GM04503 (cell line): ENCODE data around the gene RHOB.
"Not testable (repeated sequence)": the region's sequence is repeated elsewhere in the genome, so short reads cannot be mapped to it uniquely, and the experiment has no call there.

ENCODE experiments used
- DNase-seq: peaks from one replicate; pipeline ENCODE4 v3.0.0-alpha.2; 2012; ENCODE audit warnings: low read depth

RHOB gene

DNA sequence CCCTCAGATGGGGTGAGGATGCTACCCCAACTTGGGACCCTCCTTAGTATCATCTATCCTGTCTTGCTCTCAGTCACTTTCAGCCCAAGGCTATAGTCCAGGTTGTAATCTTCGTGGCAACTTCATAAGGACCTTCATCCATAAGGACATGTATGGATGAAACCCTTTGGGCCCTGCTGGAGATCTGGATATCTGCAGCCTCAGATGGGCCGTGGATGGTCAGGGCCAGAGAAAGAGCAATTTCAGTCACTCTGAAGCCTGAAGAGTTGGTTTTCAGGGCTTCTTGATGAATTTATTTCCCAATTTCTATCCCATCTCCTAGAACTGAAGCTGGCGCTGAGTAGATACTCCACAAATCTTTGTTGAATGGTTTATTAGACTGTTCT lies 28.7 kb downstream of the RHOB start:
- DNase-seq, result no peak

DNA sequence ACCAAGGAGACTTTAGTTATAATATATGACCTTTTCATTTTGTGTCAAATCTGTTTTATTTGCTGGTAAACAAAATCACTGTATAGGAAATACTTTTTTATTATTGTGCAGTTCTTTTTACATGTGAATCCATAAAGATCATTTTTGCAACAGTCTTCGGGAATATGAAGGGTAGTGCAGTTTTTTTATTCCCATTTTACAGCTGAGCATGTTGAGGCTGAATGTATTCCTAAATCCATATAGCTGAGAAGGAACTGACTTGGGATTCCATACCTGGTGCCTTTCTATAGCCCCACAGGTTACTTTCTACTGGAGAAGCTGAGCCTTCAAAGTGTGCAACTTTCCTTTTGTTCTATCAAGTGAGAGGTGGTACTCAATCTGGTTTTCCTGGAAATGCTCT lies 29.6 kb downstream of the RHOB start:
- DNase-seq, result no peak

DNA sequence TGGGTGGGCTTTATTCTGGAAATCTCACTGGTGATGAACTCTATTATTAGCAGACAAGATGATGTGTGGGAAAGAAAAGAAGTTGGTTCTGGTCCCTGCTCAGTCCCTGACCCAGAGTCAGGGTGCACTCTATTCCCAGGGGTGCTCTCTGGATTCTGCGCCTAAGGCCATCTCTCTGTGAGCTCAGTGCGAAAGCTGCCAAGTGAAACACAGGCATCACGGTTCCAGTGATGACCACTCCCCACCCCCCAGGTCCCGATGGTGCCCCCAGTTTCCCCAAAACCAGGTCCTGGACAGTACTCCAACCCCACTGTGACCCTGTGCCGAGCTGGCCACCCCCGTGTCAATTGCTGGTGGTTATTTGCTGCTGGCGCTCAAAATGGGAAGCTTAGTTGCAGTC lies 30.1 kb downstream of the RHOB start:
- no peak for DNase-seq

DNA sequence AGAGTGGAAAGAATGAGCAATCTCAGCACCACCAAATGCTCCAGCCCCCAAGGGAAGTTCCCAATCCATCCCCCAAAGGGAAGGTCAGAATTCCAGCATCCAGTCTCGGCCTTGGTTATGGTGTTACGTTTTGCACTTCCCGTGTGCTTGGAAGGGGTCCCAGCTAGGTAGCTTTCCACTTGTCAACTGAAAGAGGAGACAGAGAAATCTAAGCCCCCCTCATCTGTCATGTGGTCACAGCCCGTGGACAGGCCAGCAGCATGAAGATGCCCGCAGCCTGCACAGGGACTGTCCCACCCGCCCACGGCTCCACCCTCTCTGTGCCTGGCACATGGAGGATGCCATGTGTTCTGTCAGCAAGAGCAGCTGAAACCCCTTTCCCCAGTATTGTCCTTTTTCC lies 32.1 kb downstream of the RHOB start:
- DNase-seq, result no peak

DNA sequence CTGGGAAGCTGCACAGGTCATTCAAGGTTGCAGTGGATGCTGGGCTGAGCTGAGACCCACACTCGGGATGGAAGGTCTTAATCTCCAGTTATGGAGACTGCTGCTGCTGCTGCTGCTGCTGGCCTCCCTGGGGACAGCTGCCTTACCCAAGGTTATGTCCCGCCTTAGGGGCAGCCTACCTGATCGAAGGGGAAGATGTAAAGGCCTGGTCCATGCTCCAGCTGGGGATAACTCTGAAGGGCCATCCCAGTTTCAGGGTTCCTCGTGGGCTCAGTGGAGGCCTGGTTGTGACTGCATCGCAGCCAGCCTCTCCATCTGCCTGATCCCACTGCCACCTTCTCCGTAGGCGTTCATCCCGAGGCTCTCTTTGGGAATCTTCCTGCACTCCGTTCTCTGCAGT lies 33.0 kb downstream of the RHOB start:
- DNase-seq, result no peak

DNA sequence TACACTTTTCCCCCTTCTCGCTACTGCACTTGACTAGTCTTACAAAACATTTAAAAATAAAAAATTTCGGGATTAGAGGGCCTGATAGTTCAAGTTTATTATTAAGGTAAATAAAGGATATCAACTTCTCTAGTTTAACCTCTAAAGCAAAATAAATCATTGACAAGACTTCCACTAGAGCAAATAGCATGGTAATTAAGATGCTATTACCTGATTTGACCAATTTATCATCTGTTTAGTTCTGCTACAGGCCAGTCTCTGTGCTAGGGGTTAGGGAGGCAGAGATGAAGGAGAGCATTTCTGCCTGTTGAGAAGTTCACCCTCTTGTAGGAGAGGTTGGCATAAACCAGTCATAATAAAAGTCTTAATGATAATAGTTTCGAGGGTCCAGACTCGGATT lies 34.0 kb downstream of the RHOB start:
- DNase-seq, result no peak

DNA sequence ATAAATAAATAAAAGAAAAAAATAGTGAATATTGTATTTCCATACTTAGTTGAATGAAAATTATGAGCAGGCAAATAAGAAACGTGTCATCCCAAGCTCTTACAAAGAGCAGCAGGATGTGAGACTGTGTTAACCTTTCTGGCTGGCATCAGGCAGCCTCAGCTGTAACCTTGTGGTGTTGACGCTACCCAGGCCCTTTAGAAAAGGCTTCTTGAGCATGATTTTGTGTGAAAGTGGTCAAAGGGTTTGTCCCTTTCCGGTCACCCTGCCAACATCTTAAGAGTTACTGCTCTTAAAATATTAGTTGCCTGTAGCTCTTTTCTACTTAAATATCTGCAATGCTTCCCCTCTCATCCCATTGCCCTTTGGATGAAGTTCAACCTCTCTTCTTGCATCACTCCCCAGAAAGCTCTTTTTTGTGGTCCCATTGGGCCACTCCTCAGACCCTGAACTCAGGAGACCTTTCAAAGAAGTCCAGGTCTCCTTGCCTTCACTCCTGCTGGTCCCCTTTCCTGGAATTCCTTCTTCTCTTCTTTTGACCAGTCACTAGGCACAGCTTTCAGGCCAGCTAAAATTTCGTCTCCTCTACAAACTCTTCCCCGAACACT lies 35.0 kb downstream of the RHOB start:
- no peak for DNase-seq

DNA sequence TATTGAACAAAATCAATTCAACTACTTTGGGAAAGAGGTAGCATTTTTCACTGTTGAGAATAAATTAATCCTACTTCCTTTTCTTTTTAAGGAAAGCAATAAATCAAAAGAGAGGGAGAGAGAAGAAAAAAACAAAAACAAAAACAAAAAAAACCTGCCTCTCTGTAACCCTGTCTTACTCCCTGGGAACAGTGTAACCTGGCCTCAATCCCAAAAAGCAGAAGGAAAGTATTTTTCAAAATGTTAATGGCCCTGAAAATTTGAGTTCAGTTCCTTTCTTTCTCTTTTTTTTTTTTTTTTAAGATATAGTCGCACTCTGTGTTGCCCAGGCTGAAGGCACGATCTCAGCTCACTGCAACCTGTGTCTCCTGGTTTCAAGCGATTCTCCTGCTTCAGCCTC lies 35.9 kb downstream of the RHOB start:
- no peak for DNase-seq

DNA sequence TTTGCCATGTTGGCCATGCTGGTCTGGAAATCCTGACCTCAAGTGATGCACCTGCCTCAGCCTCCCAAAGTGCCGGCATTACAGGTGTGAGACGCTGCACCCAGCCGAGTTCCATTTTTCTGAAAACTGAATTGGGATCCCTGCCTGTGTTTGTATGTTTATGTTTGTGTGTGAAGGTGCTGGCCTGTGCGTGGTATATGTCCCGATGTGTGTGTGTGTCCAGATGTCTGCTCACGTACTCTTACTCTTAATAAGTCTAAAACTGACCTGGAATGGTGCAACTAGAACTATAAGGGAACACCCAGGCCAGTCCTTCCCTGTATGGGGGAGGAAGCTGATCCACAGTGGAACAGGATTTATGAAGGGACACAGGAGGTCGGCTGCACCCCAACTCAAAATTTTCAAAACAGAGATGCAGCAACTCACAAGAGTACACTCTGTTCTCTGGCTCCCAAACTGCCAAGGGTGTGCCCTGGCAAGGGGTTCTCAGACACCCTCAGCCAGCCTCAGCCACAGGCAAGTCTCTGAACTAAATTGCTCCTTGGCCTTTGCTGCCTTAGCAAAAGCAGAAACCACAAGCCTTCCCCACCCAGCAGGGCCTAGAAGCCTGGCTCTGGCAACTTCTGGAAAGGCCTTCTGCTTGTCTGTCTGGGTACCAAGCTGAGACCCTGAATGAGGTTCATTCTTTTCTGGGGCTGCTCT lies 36.5 kb downstream of the RHOB start:
- DNase-seq, result no peak

DNA sequence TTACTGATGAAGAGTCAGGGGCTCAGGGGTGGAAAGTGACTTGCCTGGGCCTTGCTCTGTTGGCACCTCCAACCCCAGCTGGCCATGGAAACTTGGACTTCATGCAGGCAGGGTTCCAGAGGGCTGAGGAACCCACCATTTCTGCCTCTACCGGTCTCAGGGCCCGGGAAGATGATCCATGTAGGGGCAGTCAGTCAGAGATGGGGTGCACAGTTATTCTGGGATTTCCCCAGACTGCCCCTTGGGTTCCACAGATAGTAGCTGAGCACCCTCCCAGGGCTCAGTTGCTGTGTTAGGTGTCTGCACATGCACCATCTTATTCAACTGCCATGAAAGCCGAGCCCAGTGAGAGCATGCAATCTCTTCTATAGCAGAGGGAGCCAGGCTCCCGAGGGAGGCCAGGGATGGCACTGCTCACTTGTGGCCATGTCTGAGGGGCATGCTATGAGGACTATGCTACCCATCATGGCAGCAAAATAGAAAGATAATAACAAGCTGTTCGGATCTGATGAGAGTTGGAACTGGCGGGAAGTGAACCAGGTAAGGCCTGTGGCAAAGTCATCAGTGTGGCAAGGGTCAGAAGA lies 37.3 kb downstream of the RHOB start:
- no peak for DNase-seq

DNA sequence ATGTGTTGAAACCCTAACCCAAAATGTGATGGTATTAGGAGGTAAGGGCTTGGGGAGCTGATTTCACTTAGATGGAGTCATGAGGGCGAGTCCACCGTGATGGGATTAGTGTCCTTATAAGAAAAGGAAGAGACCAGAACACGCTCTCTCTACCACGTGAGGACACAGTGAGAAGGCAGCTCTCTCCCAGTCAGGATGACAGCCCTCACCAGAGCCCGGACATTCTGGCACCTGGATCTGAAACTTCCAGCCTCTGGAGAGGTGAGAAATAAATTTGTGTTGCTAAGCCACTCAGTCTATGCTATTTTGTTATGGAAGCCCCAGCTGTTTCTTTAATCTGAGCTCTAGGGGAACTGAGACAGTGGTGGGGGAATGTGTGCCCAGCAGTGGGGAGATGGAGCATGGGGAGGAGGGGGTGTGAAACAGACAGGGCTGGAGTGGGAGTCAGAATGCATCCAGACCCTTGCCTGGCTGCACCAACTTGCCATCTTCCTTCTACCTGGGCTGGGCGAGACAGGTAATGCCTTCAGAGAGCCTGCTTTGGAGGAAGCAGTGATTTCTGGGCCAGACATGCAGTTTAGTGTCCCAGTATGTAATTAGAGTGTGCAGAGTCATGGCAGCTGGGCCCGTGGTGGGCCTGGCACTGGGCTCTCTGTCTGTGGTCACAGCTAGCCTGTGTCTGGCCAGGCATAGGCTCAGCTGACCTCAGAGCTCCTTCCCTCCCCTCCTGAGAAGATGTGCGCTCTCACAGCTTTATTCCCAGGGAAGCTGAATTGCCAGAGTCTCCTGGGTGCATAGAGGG lies 38.1 kb downstream of the RHOB start:
- no peak for DNase-seq

DNA sequence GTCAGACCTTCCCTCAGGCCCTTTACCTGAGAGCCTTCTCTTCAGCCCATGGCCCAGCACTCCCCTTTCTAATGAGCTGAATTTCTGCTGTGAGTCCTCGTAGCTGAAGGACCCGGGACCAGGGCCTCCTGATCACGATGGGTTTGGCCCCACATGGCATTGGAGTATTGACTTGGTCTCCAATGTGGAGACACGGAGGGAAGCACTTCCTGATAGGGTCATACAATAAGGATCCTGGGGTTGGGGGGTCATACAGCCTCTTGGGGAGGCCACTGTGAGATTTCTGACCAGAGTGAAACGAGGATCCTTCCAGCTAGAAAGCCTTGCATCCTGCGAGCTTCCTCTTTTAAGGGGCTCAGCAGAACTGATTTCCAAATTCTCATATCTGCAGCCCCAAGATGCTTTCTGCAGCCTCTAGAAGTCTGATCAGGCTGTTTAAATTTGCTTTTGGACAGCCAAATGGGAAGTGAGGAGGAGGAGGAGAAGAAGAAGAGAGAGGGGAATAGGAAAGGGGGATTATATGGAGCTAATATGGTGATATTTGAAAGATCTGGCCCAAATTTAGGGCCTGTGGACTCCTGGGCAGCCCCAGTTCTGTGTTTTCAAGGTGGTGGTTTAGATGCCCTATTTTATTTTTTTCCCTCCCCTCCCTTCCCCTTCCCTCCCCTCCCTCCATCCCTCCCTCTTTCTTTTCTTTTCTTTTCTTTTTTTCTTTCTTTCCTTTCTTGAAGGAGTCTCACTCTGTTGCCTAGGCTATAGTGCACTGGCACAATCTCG lies 38.9 kb downstream of the RHOB start:
- DNase-seq, result no peak

DNA sequence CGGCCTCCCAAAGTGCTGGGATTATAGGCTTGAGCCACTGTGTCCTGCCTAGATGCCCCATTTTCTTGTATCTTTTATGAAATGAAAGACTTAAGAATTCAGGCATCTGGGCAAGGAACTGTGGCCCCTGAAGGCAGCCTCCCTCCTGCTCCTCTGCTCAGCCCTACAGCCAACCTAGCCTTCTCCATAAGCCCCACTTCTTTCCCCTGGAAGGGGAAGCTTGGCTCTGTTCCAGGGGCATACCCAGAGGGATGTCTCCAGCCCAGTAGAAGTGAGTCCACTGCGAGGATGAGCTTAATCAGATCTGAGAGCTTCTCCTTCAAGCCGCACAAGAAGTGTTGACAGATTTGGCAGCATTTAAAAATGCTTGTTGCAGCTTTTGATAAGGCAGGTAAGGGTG lies 39.7 kb downstream of the RHOB start:
- no peak for DNase-seq

DNA sequence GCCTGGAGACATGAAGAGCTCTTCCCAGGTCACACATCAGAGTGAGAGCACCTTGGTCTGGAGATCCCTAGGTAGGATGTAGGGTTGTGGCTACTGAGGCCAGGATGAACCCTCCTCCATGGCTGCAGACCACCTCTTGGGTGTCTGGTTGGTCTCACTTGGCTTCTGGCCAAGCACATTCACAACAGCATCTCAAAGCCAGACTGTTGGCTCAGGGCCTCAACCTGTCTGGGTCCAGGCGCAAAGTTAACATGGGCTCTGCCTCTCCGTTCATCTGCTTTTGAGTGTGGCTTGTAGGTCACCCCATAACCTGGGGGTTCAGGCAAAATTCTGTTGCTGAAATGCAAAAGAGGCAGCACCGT lies 40.1 kb downstream of the RHOB start:
- no peak for DNase-seq

DNA sequence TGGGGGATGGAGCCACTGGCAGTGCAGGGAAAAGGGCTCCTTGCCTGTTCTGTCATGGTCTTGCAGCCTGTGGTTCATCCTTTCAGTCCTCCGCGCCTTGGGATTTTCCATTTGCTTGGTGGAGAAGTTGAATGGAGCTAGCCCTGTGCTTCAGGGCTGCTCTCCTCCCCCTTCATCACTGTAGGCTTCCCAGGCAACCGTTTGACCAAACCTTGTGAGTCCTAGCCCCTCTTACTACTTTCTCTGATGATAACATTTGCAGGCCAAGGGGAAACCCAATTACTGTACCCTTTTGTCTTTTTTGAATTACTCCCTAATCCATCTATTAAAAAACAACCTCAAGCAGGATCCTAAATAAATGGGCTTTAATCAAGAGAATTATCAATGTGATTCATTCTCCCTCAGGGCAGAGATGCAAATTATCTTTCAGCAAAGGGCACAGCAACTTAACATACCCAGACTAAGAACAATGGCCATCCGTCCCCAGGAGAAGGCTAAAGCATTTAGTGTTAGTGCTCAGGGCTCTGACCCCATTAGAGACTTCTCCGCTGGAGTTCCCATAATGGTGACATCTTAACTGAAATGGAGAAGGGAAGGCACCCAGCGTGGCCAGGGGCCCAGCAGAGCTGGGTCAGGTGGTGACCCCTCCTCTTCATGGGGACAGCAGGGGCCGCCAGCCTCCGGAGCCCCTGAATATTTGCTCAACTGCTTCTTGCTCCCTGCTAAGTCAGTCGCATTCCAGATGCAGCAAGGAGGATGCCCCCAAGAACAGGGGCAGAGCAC lies 40.7 kb downstream of the RHOB start:
- no peak for DNase-seq

DNA sequence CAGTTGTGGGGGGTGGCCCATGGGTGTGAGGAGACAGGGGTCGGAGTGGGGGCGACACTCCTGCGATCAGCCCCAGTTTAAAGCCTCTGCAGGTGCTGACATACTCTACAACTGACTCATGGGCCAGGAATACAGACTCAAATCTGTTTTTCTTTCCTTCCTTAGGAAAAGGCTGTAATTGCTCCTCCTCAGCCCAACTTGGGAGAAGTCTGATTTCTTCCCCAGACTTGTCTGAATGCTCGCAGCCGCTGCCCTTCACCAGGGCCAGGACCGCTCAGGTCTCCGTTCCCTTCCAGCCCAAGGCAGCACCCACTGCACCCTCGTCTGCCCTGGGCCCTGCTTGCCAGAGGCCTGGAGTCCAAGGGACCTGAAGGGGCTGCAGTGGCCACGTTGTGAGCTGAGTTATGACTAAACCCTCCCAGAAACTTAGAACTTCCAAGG lies 41.3 kb downstream of the RHOB start:
- no peak for DNase-seq

DNA sequence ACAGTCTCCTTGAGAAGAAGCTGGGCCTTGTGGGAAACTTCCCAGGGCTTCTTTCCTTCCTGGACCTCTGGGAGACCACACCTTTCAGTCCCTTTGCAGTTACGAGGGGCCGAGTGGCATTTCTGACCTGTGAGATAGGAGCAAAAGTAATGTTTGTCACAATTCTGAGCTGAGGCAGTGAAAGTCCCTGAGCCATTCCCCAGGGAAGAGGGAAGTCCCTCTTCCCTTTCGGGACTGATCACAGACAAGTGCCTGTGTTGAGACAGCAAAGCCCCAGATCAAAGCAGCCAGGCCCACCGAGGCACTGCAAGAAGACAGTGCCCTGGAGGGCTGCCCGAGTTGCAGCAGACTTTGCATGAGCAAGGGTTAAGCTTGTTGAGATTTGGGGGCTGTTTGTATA lies 41.9 kb downstream of the RHOB start:
- no peak for DNase-seq

DNA sequence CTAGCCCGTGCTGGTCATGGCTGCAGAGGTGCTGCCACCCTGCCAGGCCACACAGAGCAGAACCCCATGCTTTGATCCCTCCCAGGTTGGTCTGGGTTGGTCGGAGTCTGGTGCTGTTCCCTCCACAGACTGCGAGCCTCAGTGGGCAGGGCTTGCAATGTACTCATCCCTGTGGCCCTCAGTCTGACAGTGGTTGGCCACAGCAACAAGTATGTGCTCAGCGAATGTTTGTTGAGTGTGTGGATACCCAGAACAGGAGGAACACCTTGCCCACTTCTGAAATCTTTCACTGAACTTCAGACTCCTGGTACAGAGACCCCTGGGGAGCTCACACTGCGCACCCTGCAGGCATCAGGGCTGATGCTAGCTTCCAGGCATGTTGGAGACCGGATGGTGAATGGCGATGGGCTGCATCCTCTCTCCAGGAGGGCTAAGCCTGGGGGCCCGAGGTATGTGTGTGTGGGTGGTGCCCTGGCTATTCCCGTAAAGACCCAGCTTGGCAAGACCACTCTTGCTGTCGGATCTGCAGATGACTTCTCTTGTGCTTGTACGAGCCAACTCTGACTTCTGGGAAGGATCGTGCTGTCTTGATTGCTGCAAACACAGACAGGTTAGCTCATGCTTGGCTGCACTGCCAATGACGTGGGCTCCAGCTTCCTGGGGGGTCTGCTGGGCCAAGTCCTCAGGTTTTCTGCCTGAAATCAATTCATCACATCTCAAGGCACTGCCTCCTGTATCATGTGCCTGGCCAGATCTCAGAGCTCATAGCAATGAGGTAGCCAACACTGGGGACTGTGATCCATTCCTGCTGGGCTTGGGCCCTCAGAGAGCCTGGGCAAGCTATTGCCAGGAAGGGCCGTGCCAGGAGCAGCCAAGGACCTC lies 43.7 kb downstream of the RHOB start:
- DNase-seq, result no peak

DNA sequence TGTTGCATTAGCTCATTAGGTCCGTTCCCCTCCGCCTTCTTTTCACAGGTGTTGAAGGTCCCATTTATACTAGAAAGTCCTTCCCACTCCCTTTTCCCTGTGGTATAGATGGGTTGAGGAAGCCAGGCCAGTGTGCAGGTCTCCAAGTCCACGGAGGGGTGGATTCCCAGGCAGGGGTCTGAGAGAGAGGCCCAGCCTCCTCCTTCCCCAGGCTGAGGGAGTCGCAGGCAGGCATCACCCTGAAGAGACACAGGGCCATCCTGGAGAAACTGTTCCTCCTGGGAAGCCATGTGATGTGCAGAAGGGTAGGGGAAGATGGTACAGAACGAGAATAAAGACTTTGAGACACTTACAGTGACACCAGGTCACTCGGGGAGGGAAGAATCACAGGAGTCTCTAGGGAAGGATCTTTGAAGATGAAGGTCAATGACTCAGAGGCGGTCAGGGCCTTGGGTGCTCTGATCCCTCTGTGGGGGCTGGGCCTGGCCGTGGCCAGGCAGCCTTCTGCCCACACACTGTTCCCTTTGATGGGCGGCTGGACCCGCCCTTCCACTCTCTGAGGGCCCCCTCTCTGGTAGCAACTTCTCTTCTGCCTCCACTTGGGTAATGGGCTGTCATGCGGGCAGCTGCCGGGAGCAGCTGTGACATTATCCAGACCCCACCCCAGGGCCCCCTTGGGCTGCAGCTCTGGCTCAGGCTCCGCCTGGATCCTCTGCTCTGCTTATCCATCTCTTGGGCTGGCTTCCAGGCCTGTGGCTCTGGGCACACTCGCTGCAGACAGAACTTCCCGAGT lies 45.1 kb downstream of the RHOB start:
- no peak for DNase-seq

DNA sequence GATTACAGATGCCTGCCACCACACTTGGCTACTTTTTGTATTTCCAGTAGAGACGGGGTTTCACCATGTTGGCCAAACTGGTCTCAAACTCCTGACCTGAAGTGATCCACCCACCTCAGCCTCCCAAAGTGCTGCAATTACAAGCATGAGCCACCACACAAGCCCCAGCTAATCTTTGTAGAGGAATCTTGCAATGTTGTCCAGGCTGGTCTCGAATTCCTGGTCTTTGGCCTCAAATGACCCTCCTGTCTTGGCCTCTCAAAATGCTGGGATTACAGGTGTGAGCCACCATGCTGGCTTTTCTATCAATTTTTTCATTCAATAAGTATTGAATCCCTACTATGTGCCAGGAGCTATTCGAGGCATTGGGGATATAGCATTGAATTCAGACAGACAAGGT lies 46.2 kb downstream of the RHOB start:
- DNase-seq, result not testable (repeated sequence)
